Hepatocyte (in vitro differentiated cells): ENCODE results near the gene ALDH4A1.

Experiments
- CTCF ChIP-seq: fragments of 200-600 bp; sonication (generic); IDR thresholded peaks from 2 replicates; pipeline ENCODE4 v1.5.1; 2016; ENCODE audit warnings: antibody characterized with exemption, mild to moderate bottlenecking; ENCODE audit not compliant: poor library complexity
- EZH2 ChIP-seq: fragments of 200-600 bp; sonication (generic); IDR thresholded peaks from 2 replicates; pipeline ENCODE4 v1.6.1; 2016; ENCODE audit warnings: antibody characterized with exemption, mild to moderate bottlenecking, borderline replicate concordance
- EZH2phosphoT487 ChIP-seq: fragments of 200-600 bp; sonication (generic); IDR thresholded peaks from one replicate; pipeline ENCODE4 v1.6.1; 2018; ENCODE audit warnings: antibody characterized with exemption, mild to moderate bottlenecking, low read depth, moderate library complexity; ENCODE audit not compliant: unreplicated experiment, severe bottlenecking

- TF ChIP-seq CTCF: no peak
- TF ChIP-seq EZH2: no peak
- TF ChIP-seq EZH2phosphoT487: no peak
Measured at GRCh38 chr1:18950401-18951026, 48.2 kb upstream of the ALDH4A1 start.
